Stimulated activated CD8-positive, alpha-beta memory T cell treated with anti-CD3 and anti-CD28 coated beads, Interleukin-15, amount 100 ng/mL, for 48 hours (primary cell): Measurements from ENCODE around the gene NFIA.

Experiments
- DNase-seq, 2 donors: peaks; one replicate each; pipeline ENCODE4 v3.0.0-alpha.2; 2020; ENCODE audit warnings: low read depth in 2 of 2

Gene NFIA

DNA sequence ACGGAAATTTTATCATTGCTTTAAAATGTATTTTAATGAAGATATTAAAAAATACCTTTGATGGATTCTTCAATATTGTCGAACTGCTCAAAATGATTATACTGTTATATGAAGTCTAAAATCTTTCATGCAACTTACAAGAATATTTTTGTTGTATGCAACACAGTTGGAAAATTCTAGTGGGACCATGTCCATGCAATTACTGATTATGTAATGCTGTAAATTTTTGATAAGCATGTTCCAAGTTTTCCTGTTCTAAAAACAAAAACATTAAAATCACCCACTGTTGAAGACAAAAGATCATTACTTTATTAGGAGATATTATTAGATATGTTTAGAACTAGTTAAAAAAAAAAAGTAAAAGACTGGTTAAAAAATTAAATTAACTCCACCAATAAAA is 132.8 kb downstream of the NFIA start:
- DNase-seq: no peak

DNA sequence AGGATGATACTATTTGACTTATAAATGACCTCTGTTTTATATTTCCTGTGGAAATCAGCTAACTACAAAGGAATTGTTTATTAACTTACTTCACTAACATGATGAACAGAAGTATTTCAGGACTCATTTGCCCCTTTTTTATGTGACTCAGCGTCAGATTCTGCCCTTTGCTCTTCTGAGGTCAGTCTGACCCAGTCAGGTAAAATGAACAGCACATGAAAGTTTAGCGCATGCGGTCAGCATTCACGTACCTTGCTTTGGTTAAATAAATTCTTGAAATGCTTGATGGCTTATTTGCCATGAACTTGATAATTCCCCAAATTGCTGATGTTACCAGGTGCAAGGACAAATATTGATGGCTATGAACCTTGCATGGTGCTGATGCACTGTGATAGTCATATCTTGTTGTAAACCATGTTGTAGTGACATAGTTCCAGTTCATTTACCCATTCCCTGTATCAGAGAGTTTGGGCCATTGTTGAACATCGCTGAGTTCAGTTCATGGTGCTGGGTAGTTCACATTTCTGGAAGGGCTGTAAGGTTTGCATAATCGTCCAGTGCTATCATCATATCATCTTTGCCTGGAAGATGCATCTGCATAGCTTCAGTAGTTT is 133.4 kb downstream of the NFIA start:
- no peak for DNase-seq

DNA sequence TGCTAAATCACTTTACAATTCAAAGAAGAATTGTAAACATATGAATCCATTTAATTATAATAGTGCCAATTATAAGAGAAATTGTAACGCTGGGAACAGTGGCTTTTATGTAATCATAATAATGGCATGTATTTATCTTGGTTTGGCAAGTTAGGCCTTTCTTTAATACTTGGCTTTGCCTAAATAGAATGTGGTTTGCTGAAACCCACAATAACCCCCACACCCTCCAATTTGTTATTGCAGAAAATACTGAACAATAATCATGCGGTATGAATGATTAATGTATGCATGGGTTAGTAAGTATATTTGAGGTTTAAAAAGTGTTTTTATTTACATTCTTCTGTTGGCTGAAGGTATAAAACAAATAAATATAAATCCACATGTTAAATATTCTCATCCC is 138.2 kb downstream of the NFIA start:
- no peak for DNase-seq

DNA sequence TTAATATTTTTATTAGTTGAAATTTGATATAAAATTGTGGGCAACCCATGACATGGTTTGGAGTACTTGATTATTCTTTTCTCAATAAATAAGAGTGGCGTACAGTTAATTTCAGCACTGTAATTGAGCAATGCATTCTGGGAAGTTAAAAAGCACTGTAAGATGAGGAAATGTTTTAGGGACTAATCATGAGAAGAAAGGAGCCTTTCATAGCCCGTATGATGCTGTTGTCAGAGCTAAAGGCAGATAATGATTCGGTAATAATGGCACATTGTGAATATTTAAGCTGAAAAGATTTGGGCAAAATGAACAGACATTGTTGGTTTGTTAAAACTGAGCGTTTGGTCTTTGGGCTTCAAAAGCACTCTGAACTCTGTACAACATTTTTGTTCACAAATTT is 139.3 kb downstream of the NFIA start:
- DNase-seq: no peak

DNA sequence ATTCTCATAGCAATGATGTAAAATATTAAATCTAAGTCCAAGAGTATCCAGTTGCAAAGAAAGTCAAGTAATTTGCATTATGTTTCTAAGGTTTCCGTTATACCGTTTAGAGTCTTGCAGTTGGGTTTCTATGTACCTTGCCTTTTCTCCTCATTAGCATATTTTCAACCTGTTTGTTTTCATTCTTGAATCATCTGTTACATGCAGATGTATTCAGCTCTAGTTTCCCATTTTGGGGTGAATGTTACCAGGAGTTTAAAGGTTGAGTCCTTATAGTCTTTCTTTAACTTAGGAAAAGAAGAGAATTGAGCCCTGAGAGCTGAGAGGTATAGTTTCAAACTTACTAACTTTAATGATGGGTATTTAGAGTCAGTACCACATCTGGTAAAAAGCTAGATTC is 139.9 kb downstream of the NFIA start:
- no peak for DNase-seq

DNA sequence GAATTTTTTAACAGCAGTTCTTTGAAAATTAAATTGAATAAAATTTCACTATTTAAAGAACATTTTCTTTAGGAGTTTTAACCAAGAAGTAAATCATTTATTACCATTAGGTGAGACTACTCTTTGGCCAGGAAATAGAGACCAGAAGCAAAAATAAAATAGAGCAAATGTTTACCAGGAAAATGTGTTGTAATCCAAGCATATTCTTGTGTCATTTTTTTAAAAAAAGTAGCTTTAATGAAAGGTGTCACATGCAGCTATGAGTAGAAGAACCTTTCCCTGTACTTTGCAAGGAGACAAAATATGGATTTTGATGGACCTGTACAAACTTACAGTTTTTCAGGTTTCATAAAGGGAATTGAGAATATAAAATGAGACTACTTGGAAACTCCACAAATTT is 140.8 kb downstream of the NFIA start:
- no peak for DNase-seq

DNA sequence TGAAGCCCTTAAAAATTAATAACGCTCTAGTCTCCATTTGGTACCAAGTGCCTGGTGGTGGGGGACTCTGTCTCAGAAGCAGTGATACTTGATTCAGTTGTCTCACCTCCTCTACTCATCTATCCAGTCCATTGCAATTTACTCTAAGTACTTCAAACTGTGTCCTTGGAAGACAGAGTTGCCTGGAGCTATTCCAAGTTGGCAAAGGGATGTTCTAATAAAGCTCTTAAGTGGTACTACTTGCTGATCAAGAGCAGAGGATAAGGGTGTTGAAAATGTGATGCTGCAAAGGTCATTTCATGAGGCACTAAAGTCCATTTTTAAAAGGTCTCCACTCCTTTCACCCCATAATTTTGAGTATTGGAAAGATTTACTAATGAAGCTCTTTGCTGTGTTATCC is 142.2 kb downstream of the NFIA start:
- DNase-seq: no peak

DNA sequence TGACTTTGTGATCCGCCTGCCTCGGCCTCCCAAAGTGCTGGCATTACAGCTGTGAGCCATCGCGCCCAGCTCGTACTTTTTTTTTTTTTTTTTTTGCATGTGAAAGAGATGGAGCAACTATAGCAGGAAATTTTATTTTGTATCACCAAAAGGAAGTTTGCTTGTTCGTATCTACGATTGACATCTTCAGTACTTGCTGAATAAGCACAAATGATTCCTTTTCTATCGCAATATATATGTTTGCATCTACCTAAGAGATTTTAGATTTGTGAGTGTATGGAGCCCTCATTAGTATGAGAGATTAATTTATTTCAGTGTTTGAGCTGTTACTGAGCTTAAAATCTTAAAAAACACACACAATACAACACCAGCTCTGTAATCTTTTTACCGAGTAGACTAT is 143.1 kb downstream of the NFIA start:
- no peak for DNase-seq

DNA sequence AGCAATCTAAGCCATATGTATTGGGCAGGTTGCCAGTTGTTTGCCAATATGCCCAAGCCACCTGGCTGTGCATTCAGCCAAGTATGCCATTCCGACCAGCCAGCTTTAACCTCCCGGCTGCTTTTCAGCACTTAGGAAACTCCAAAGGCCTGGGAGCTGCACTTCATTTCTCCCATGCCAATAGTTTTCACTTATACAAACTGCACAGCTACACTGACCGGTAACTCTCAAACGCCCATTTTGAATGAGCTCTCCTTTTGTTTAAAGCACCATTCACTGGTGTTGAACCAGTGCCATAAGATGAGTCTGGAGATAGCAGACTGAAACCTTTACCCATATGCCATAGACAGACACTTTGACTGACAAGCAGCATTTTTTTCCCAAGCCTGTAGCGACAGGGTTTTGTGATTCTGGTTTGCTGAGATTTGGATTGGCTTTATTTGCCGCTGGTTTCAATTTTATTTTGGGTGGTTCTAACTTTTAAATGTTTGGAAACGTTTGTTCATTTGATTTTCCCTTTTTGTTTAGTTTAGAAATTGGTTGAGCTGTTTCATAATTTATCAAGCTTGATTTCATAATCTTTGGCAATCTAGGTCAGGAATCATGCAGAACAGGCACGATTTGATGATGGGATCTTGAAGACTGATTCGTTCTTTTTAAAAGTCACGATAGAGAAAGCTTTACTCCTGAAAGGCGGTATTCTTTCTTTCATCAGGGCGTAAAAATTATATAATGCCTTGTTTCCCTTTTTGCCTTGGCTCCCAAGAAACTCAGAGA is 144.6 kb downstream of the NFIA start:
- DNase-seq: no peak

DNA sequence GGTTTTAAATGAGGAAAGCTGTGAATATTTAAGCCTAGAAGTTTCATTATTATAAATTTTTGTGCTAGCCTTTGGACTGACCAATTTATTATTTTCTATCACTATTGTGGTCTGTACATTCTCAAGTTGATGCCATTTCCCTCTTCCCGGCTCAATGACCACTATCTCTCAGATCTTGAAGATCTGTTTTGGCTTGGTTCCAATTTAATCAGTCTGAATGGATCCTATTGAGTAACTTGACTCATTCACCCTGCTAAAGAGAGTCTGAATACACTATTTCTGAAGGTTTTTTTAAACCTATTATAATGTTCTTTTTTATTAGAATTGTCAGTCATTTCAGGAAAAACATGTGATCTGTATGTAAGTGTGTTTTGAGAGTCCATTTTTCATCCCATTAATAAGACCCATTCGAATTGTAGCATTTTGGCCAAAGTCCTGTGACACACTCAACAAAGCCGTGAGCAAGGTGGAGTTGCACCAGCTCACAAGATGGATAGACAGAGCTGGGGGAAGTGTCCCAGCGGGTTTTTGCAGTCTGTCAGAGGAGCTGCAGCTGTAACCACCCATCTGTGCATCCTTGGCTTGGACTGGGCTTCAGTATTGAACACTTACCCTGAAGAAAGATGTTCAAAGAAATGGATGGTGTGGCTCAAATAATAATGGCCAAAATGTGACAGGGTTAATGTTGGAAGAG is 145.6 kb downstream of the NFIA start:
- DNase-seq: no peak

DNA sequence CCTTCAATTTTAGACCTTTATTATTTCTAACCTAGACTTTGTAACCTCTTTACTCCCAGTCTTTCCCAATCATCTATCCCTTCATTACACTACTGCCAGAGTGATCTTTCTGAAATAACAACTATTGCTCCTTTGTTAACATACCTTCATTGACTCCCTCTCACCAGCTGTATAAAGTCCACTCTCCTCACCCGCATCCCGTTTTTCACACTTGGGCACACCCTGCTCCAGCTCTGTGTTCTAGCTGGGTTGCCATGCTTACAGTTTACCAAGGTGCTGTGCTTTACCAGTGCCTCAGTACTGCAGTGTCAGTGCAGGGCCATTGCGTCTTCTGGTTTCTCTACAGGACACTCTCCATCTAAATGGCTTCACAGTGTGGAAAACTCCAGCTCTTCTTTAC is 148.2 kb downstream of the NFIA start:
- DNase-seq: no peak

DNA sequence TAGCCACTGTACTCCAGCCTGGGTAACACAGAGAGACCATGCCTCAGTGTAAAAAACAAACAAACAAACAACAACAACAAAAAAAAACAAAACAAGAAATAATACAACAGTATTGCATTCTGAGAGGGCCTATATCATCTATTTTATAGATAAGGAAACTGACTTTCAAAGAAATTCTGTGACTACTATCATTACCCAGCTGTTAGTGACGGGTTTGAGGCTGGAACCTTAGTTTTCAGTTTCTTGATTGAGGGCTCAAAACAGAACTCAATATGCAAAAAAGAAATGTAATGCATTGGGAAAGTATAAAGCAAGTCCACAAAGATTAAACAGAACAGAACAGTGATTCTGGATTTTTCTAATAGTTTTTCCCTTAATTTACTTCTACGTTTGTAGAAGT is 149.4 kb downstream of the NFIA start:
- DNase-seq: no peak

DNA sequence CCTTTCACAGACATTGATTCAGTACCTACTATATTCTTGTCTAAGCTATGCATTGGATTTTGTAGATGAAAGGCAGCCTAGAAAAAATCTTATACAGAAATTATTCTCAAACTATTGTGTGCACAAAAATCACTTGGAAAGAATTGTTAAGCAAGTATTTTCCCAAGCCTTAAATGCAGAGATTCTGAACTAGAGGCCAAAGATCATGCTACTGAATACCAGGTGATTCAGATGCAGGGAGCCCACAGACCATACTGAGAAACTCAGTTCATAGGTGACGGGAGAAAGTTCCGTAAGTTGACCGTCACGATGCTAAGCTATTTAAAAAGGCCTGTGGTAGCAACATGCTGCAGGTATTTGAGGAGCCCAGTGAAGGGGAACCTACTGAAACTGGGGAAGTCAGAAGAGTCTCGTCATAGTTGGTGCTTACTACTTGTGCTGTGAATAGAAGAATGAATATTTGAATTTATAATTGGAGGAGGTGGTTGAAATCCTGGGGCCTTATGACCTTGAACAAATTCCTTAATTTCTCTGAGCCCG is 150.8 kb downstream of the NFIA start:
- DNase-seq: no peak

DNA sequence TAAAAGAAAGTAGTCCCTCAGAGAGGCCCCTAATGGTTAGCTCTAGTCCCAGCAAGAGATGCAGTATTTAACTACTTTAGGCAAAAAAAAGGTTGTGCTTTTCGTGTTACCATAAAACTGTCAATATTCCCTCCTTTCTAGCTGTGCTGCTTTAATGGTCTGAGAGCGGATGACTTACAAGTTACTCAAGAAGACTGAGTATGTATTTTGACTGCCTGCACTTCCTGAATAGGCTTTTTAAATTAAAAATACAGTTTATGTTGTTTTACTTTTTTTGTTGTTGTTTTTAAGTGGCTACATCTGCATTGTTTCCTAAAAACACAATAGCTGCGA is 152.2 kb downstream of the NFIA start:
- DNase-seq: no peak

DNA sequence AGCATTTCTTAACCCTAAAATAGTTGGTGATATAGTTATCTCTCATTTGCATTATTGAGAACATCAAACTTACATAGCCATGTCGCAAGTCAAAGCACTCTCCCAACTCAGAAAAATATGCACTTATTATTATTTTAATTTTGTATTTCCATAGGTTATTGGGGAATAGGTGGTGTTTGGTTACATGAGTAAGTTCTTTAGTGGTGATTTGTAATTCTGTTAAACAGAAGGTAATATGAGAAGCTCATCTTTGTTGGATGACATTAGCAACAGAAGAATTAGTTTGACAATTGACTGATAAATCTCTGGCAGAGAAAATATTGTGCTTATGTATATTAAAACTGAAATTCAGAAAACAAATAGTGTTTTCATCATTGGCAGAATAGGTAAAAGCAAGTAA is 154.8 kb downstream of the NFIA start:
- DNase-seq: no peak

DNA sequence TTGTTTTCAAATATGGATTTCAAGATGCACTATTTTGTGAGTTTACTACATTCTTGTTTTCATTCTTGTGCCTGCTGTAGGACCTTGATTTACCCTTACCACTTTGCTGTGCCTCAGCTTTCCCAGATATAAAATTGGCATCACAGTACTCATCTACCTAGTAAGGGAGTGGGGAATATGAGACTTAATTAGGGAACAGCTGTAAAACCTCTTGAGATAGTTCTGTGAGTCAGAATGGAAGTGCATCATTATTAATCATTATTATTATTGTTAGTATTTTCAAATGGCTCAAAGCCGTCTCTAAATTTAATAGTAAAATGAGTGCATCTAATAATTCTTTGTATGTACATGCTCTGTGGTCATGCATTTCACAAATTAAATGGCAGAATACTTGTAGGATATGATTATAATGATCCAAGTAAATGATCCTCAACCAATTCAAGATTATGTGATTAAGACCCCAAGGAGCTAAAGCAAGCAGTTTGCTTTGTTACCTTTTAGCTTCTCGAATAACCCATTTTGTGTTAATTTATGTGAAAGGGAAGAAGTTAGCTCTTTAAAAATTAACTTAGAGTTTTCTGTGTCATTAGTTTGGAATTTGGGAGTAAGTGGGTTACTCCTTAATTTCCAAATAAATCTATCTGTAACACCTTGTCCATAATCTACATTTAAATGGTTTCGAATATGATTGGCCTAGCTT is 155.4 kb downstream of the NFIA start:
- DNase-seq: no peak

DNA sequence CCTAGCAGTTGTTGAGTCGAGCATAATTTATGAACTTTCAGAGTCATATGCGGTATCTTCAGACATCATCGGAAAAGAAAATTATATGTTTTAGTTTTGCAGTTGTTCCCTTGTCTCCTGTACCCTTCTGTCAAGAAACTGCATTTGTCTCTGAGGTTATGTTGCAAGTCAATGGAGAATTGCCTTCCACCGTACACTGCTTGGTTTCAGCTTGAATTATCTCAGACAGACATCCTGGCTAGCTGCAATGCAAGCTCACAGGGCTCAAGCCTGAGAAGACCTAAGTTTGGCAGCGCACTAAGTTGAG is 156.0 kb downstream of the NFIA start:
- DNase-seq: no peak

DNA sequence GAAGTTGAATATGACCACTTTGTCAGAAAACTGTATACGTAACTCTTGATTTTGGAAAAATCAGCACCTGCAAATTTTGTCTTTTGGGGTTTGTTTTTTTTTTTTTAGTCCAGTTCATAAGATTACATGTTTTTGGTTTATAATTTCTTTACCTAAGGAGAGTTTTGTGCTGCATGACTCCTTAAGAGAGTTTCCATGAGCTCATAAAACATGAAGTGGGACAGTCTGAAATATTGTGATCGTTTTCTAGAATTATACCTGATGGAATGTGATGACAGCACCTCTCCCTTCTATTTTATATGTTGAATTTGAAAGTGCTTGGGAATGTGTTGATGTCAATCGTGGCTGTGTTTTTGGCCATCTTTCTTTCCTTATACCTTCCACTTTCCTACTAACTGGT is 158.5 kb downstream of the NFIA start:
- DNase-seq: no peak

DNA sequence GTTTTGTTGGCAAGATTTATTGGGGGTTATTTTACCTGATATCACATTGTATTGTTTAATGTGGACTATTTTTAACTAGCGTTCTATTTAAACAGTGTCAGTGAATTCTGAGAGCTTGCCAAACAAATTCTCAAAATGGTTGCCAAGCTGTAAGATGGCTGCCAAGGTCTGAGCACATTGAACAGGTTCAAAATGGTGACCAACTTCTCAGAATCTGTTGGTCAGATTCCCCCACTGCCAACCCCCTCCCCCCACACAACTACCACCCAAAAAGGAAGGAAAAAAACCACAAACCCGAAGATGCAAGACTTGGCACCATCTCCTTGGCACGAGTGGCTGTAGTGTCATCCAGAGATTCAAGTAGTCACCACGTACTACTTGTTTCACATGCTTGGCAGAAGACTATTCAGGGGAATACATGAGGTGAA is 159.1 kb downstream of the NFIA start:
- DNase-seq: no peak

DNA sequence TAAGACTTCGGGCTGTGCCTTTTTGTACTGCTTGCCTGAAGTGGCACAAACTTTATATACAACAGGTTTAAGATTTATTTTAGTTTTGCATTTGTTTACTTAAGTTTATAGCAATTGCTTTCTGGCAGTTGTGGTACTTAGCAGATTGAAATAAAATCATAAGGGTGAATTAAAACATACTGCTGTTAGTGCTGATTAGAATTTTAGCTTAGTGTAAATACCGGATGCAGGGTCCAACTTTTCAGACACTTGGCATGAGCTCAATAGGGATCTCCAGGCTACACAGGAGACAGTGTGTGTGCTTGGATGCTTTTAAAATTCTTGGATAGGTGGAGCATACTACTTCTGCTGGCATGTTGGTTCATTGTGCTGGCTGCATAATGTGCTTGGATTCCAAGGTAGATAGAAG is 159.6 kb downstream of the NFIA start:
- DNase-seq: no peak

DNA sequence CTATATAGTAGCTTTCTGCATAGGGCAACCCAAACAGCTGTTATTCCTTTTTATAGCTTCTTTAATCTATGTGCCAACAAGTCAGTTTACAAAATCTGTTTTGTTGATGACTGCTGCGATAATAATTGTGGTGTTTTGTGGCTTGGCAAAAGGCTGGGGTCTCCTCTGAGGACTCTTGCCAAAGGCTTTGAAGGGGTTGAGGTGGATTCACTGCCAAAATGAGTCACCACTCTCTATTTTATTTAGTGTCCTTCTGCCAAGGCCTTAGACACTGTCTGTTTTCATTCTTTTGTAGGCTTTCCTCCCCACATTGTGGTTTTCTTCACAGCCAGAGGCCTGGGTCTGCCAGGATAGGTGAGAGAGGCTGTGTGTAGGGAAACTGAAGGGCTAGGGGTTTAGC is 161.8 kb downstream of the NFIA start:
- DNase-seq: no peak

DNA sequence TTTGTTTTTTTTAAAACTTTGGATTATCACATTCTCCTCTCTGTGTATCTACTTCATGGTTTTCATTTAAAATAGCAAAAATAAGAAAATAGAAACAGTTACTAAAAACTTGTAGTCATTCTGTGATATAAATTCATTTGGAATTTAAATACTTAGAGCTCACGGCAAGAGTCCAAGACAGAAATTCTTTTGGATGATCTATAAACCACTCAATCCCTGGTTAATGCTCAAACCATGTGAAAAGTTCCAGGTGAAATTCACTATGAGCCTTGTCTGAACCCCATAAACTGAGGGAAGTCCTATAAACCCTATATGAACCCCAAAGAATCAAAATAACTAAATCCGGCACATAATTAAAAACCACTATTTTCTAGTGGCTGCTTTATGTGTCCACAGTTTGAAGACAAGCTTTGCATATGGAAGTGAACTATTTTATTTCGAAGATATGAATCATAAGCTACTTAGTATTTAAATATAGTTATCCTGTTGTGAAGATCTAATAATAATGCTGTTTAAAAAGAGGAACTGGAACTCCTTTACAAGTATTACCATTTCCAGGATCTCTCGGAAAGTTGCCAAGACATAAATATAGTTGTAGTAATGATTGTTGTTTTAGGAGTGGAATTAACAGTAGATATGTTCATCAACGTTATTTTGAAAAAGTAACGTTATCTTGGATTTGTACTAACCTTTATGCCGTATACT is 163.5 kb downstream of the NFIA start:
- no peak for DNase-seq
